HG02623 (cell line): ENCODE measurements around the gene DNAH9.

ENCODE experiments used
- ATAC-seq: cut with Tn5 transposase; IDR thresholded peaks from one replicate; pipeline ENCODE4 v1.9.1; 2021; ENCODE audit warnings: moderate library complexity; ENCODE audit not compliant: unreplicated experiment

DNAH9 gene

GRCh38 chr17:11589716-11590115, 8.6 kb upstream of the DNAH9 start:
- ATAC-seq = no peak

DNA sequence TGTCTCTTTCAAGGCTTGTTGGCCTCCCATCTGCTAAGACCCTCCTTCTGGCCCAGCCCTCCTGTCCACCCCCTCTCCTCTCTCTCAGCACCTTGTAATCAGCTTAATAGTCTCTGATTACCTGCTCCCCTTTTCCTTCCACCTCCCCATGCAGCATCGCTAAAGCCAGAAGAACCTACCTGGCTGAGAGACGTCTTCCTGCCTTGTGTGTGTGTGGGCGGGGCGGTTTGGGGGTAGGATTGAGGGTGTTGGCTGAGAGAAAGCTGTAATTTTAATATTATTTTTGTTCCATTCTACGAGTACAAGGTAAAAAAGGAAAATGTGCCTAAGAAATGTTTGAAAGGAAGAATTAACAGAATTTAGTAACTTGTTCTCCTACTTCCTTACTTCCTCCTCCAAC, 3.4 kb downstream of the DNAH9 start:
- ATAC-seq = no peak

DNA sequence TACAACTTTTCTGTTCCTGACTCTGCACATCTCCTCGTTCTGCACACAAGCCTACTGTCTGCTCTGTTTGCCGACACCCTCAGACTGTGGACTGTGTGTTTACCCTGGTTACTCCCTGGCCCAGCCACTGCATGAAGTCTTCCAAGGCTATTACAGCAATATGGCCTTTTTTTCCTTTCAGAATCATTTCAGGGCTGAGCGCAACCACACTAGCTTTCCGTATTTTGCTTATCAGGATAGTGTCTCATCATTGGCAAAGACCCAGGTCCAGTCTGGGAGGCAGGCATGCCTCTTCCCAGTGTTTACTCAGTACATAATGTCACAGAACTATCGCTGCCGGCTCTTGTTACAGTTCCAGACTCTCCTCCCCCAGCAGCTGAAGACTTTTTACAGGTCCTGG, 10.1 kb downstream of the DNAH9 start:
- ATAC-seq = no peak

DNA sequence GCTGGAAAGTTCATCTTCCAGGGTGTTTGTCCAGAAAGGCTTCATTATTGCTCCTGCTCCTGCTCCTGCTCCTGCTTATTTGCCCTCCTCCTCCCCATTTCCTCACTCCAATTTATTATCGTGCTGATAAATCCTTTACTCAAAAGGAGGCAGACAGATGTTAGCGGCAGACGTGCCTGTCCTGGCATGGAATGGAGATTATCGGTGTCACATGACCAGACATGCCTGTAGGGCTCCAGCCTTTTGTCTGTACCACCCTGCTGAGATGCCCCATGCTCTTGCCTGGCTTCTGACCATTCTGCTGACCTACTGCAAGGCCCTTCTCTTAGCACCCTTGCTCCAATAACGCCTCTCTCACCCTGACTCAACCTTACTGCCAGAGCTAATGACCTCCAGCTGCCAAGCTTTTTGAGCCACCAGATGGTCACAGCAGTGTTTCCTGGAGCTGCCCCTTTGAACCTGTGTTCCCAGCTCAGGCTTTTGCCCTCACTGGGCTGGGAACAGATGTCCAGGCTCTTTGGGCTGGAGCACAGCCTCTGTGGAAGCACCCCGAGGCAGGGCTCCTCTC, 12.8 kb downstream of the DNAH9 start:
- ATAC-seq = no peak

GRCh38 chr17:11612956-11613355, 14.7 kb downstream of the DNAH9 start:
- no peak for ATAC-seq

DNA sequence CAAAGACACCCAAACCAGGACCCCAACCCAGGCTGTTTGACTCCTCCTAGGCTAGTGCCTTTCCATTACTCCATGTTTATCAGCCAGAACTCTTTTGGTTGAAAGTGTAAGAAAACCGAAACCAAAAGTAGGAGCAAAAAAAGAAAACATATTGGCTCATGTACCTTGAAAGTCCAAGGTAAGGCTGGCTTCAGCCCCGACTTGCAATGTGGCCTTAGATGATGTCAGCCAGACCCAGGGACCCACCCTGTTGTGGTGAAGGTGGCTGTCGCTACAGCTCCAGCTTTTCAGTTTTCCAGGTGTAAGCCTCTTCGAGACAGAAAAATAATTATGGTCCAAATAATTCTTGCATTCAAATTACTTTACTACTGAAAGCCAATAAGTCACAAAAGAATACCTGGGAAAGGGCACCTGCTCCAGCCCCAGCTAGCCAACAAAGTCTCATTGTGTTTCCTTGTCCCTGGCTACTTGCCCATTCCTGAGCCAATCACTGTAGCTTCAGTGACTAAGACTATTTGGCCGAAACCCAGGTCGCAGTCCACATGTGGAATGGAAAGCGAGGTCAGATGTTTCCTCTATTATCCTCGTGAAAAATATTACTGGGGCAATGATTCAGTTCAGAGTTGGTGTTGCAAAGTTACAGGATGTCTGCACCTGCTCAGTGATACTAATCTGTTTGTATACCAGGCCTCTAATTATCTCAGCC, 20.7 kb downstream of the DNAH9 start:
- no peak for ATAC-seq

- no peak for ATAC-seq
Measured at GRCh38 chr17:11622492-11622891, 24.2 kb downstream of the DNAH9 start.

- ATAC-seq = no peak
Measured at GRCh38 chr17:11624976-11625375, 26.7 kb downstream of the DNAH9 start.

DNA sequence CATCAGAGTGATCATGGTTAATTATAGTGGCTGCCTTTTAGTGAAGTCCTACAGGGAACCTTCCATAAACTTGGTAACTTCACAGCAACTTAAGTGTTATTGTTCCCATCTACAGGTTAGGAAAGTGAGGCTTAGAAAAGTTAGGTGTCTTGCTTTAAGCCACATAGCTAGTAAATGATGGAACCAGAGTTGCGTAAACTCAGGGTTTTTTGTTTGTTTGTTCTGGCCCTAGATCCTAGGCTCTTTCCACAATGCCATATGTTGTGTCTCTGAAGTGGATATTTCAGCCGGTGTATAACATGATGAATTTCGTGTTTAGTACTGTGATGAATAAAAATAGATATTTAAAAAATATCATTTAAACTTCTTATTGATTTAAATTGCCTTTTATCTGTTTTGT, 27.6 kb downstream of the DNAH9 start:
- no peak for ATAC-seq

GRCh38 chr17:11627301-11627940, 29.2 kb downstream of the DNAH9 start:
- no peak for ATAC-seq

GRCh38 chr17:11628374-11628773, 30.1 kb downstream of the DNAH9 start:
- ATAC-seq = no peak

GRCh38 chr17:11628831-11629230, 30.6 kb downstream of the DNAH9 start:
- no peak for ATAC-seq

GRCh38 chr17:11636771-11637170, 38.5 kb downstream of the DNAH9 start:
- ATAC-seq = no peak

DNA sequence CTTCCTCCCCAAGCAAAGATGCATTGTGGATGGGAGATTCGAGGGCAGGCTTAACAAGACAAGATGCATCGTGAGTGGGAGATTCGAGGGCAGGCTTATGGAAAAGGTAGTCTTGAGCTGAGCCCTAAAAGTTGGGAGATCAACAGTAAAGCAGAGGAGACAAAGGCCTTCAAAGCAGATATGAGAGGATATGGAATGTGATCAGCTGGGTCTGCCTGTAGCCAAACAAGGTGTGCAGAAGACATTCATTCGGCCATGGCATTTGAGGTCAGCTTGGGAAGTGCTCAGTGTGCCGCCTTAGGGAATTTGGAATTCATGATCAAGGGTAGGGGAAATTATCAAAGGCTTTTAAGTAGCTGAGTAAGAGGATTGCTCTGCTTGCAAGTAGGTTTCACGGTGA, 39.5 kb downstream of the DNAH9 start:
- no peak for ATAC-seq

- ATAC-seq = no peak
Measured at GRCh38 chr17:11638700-11639265, 40.5 kb downstream of the DNAH9 start.

DNA sequence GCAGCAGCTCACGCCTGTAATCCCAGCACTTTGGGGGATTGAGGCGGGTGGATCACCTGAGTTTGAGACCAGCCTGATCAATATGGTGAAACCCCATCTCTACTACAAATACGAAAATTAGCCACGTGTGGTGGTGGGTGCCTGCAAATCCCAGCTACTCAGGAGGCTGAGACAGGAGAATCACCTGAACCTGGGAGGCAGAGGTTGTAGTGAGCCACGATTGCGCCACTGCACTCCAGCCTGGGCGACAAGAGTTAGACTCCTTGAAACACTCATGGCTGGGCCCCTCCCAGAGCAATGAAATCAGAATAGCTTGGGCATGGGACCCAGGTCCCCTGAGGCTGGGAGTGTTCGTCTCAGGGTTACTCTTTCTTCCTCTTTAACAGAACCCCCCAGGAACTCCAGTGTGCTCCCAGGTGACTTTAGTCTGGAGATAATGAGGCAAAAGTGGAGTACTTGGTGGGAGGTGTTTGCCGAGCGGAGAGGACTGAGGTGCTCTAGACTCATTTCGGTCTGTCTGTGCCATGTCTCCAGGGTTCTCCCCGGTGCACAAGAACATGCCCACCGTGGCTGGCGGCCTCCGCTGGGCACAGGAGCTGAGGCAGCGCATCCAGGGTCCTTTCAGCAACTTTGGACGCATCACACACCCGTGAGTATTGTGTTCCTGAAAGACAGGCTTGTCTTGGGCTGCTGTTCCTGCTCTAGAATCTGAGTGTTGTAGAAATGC, 41.6 kb downstream of the DNAH9 start:
- no peak for ATAC-seq

- ATAC-seq = no peak
Measured at GRCh38 chr17:11640463-11640814, 42.2 kb downstream of the DNAH9 start.

- ATAC-seq = no peak
Measured at GRCh38 chr17:11641521-11642275, 43.4 kb downstream of the DNAH9 start.

DNA sequence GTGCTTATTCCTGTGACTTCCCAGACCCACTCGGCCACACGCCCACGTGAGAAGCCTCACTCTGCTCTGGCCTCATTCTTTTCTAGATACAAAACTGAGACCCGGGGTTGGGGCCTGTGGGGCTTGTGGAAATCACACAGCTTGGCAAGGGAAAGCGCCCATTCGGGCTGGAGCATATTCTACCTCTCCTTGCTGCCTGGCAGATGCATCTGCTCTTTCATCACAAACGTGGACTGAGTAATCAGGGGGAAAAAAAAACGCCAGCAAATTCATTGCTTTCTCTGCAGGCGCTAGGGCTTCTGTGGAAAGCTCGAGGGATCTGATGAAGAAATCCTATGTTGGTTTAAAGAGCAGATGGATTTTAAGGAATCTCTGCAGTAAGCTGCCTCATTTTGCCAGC, 44.4 kb downstream of the DNAH9 start:
- ATAC-seq = no peak

- ATAC-seq = no peak
Measured at GRCh38 chr17:11643851-11644250, 45.6 kb downstream of the DNAH9 start.
